Esophagus muscularis mucosa (tissue), 4 donors: ENCODE results near the gene HSD11B1. TPM values are rescaled to one million over a fixed set of nuclear protein-coding genes. Genes with fewer than 3 reads are reported as not detected.
A peak's percentile ranks its signal among the peaks of the same experiment; 100 is the strongest.

Experiments
- DNase-seq: peaks from one replicate; pipeline ENCODE4 v3.0.0-alpha.2; 2017; ENCODE audit errors: extremely low spot score
- H3K27ac ChIP-seq, 4 donors: fragments of 200-600 bp; sonication (generic); replicated peaks in 1 of 4; 1 replicate in 3 of 4; 2 replicates in 1 of 4; pipeline ENCODE4 v1.5.1; 2016 to 2019; ENCODE audit warnings: mild to moderate bottlenecking in 1 of 4
- H3K27me3 ChIP-seq, 4 donors: fragments of 200-600 bp; sonication (generic); one replicate each; pipeline versions ENCODE4 v1.5.1 to v1.6.0; 2016 to 2019
- H3K36me3 ChIP-seq, 4 donors: fragments of 200-600 bp; sonication (generic); one replicate each; pipeline ENCODE4 v1.5.1; 2016 to 2019
- H3K4me1 ChIP-seq, 4 donors: fragments of 200-600 bp; sonication (generic); one replicate each; pipeline ENCODE4 v1.5.1; 2016 to 2019
- H3K4me3 ChIP-seq, 4 donors: fragments of 200-600 bp; sonication (generic); 1 replicate in 2 of 4; 2 replicates in 2 of 4; pipeline ENCODE4 v1.5.1; 2016 to 2019; ENCODE audit warnings: mild to moderate bottlenecking in 4 of 4, moderate library complexity in 1 of 4
- H3K9me3 ChIP-seq, 4 donors: fragments of 200-600 bp; sonication (generic); 1 replicate in 3 of 4; 2 replicates in 1 of 4; pipeline ENCODE4 v1.5.1; 2016 to 2019
- WGBS: methylation state at CpG from one replicate; pipeline ENCODE4 v1.1.5; 2018; 5-methylcytosine and 5-hydroxymethylcytosine counted together
- intact Hi-C: fragments of 100-400 bp; cut with DNase I; formaldehyde crosslinking; loops from one replicate; pipeline ENCODE4 v1.15.1; 2023
- total RNA-seq, 4 donors: library from RNA; depleted of rRNA; stranded (reverse); fragments of >200 nt; gene quantifications; one replicate each; pipeline versions ENCODE4 v1.1.0 to v1.2.1, GENCODE V29; 2016
- TF ChIP-seq, protein P1 (sequence below), 3 experiments: fragments of 200-600 bp in 2 of 3; fragments of 450-650 bp in 1 of 3; sonication (generic) in 2 of 3; IDR thresholded peaks; one replicate each; pipeline ENCODE4 v1.5.1; 2017 to 2019; ENCODE audit warnings: antibody characterized with exemption in 3 of 3, mild to moderate bottlenecking in 2 of 3, moderate library complexity in 1 of 3

The HSD11B1 gene
- total RNA-seq, 4 donors from 2014 or later = 5.0 to 17.2 (median 6.2) TPM

GRCh38 chr1:209783386-209783785 is 78.7 kb downstream of the HSD11B1 start:
- DNase-seq = no peak
- Histone ChIP-seq H3K36me3 (peaks cover 0 to 2% (median 0%) of the 10 kb centered on the region in 4 donors), H3K4me1 (peaks cover 30 to 43% (median 35%) of the 10 kb centered on the region in 4 donors), H3K27me3 (no peaks in the 10 kb centered on the region), H3K4me3 (peak overlapping the region; percentile 68 to 83 (median 68)), H3K9me3 (no peaks in the 10 kb centered on the region), H3K27ac (no peak overlapping the region)
- TF ChIP-seq, protein P1, sequence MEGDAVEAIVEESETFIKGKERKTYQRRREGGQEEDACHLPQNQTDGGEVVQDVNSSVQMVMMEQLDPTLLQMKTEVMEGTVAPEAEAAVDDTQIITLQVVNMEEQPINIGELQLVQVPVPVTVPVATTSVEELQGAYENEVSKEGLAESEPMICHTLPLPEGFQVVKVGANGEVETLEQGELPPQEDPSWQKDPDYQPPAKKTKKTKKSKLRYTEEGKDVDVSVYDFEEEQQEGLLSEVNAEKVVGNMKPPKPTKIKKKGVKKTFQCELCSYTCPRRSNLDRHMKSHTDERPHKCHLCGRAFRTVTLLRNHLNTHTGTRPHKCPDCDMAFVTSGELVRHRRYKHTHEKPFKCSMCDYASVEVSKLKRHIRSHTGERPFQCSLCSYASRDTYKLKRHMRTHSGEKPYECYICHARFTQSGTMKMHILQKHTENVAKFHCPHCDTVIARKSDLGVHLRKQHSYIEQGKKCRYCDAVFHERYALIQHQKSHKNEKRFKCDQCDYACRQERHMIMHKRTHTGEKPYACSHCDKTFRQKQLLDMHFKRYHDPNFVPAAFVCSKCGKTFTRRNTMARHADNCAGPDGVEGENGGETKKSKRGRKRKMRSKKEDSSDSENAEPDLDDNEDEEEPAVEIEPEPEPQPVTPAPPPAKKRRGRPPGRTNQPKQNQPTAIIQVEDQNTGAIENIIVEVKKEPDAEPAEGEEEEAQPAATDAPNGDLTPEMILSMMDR (IDR thresholded peaks at IDR 0.05) = no peak
- intact Hi-C loops = no loop called here
- WGBS = 86% methylated on average over 6 of the region's 6 CpGs

Other genes starting within 250 kb of the HSD11B1 start
- under 1 TPM; 0.13 to 0.83 (median 0.26) TPM for gene CAMK1G, start 121.1 kb upstream of the HSD11B1 start, total RNA-seq
- 1 to 10 TPM in 1 of 4 donors, under 1 TPM in 3; 0.17 to 1.0 (median 0.52) TPM for gene LAMB3, start 52.4 kb upstream of the HSD11B1 start, total RNA-seq
- 10 to 100 TPM in 2 of 4 donors, 1 to 10 TPM in 2; 4.9 to 28.5 (median 17.4) TPM for gene G0S2, start 29.4 kb upstream of the HSD11B1 start, total RNA-seq
- 1 to 10 TPM; 1.0 to 4.3 (median 2.8) TPM for gene TRAF3IP3, start 51.2 kb downstream of the HSD11B1 start, total RNA-seq
- gene C1orf74, start 79.7 kb downstream of the HSD11B1 start, total RNA-seq = 1 to 10 TPM in 2 of 4 donors, under 1 TPM in 2; 0.42 to 1.6 (median 0.86) TPM
- gene IRF6, start 101.3 kb downstream of the HSD11B1 start, total RNA-seq = 1 to 10 TPM in 1 of 4 donors, under 1 TPM in 3; 0.46 to 1.2 (median 0.75) TPM
- 1 to 10 TPM; 3.7 to 8.0 (median 7.3) TPM for gene UTP25, start 123.1 kb downstream of the HSD11B1 start, total RNA-seq
- gene SYT14, start 233.4 kb downstream of the HSD11B1 start, total RNA-seq = under 1 TPM; 0.11 to 0.42 (median 0.15) TPM